ENCODE measurements around the gene FRY.

Gene FRY

GRCh38 chr13:32086791-32087441 is 55.3 kb downstream of the FRY start:
- DNase-seq = no peak

GRCh38 chr13:32087955-32088747 is 56.6 kb downstream of the FRY start:
- no peak for DNase-seq

DNA sequence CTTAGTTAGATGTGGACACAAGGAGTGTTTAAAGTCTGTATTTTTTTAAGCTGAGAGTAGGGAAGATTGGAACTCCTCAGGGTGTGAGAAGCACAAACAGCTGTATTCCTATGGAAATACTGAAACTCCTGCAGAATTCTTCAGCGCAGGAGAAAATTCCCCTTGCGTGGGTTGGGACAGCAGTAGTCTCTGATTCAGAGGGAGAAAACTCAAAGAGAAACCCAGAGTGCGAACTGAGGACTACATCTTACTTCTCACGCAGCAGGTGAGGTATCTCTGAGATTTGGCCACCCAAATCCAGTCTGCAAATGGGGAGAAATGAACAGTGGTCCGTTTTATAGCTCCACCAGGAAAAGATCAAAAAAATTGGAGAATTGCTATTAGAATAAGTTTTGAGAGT is 60.9 kb downstream of the FRY start:
- DNase-seq = no peak

- DNase-seq = no peak
Measured at GRCh38 chr13:32093006-32093405, 61.4 kb downstream of the FRY start.

DNA sequence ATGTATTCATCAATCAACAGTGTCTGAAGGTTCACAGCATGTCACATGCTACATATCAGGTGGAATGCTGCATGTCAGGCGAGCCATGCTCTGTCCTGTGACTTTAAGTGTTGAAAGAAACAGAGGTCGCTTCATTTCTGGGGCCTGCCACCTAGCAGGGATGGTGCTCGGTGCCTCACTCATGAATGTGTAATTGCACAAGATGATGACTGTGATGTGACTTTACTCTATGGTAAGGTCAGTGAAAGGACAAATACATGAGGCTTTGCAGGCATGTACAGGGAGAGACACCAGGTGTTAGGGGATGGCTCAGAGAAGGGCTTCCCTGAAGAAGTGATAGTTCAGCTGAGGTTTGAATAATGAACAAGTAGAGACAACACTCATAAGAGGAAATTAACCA is 66.7 kb downstream of the FRY start:
- peak in 3 of 4 experiments; percentile 13 to 50 (median 40) for DNase-seq

DNA sequence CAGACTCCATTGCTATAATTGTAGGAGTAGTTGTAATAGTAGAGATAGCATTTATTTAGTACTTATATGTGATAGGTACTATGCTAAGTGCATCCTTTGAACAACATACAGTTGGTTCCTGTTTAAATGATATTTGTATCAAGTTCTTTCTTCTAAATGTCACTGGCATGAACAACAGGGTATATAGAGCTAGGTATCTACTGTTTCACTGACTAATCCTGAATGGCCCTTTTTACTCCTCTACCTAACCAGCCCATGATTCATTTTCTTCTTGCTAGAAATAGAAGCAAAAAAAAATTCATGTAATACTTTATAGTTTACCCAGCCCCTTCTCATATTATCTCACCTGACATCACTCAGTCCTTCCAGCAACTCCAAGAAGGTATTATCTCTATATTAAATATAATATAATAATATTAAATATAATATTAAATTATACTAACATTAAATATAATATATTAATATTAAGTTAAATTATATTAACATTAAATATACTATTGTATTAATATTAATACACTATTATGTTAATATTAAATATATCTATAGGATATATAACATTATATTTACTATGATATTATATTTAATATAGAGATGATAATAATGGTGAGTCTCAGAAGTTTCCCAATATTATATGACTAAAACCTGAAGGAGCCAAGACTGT is 74.2 kb downstream of the FRY start:
- DNase-seq = no peak

GRCh38 chr13:32107474-32107873 is 75.9 kb downstream of the FRY start:
- peak in 3 of 4 experiments; percentile 39 to 49 (median 47) for DNase-seq

GRCh38 chr13:32107973-32108372 is 76.4 kb downstream of the FRY start:
- DNase-seq = no peak

- DNase-seq = peak in 2 of 4 experiments; percentile 31 to 37
Measured at GRCh38 chr13:32113532-32113931, 82.0 kb downstream of the FRY start.

GRCh38 chr13:32114284-32114950 is 82.8 kb downstream of the FRY start:
- DNase-seq = no peak

DNA sequence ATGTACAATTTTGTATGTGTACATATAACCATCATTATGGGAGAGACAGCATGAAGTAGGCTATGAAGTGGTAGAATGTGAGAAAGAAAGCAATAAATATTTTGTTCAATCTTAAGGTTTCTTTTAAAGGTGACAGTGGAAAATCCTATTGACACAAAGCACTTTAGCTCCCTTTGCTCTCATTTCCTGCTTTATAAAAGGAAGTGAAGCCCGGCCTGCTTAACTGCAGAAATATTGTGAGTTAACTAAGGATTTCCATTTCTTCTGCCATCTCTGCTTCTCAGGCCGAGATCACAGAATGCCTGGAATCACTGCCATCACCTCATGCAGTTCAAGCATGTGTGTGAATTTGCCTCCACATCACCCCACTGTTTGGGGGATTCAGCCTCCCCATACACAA is 83.5 kb downstream of the FRY start:
- peak; percentile 56 to 80 (median 66) for DNase-seq

- peak; percentile 49 to 89 (median 72) for DNase-seq
Measured at GRCh38 chr13:32116210-32116609, 84.6 kb downstream of the FRY start.

DNA sequence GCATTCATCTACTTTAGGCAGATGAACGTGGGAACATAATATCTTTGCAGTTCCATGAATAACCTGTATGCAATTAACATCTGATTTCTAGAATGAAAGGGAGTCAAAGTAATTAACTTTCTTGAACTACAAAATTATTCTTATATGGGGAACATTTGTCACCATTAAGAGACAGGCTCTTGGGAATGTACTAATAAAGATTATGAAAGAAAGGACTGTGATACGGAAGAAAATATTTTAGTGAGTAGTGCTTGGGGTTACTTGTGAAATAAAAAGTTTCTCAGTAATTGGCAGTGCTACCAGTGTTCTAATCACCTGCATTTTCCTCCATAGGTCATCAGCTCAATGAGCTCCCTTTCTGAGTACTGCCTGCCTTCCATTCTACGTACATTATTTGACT is 85.4 kb downstream of the FRY start:
- no peak for DNase-seq

- DNase-seq = peak; percentile 65 to 82 (median 74)
Measured at GRCh38 chr13:32117701-32118100, 86.1 kb downstream of the FRY start.

- DNase-seq = no peak
Measured at GRCh38 chr13:32121316-32121715, 89.7 kb downstream of the FRY start.

DNA sequence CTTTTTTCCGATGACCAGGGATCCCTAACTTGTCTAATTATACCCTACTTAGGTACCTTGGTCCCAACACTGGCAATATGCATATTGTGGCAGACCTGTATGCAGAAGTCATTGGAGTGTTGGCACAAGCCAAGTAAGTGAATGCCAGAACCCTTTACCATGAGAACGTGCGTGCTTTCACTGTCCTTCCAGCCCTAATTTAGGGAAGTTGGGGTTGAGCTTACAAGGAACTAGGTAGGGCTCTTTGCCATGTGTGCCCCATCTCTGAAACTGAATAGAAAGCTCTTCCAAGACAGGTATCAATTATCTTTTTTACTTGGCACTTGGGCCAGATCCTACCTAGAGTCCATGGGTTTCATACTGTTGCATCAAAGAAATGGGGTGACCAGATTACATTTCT is 93.2 kb downstream of the FRY start:
- DNase-seq = peak; percentile 50 to 73 (median 66)

- peak; percentile 26 to 71 (median 42) for DNase-seq
Measured at GRCh38 chr13:32125221-32125689, 93.7 kb downstream of the FRY start.

GRCh38 chr13:32125751-32126150 is 94.2 kb downstream of the FRY start:
- DNase-seq = peak; percentile 51 to 76 (median 61)

DNA sequence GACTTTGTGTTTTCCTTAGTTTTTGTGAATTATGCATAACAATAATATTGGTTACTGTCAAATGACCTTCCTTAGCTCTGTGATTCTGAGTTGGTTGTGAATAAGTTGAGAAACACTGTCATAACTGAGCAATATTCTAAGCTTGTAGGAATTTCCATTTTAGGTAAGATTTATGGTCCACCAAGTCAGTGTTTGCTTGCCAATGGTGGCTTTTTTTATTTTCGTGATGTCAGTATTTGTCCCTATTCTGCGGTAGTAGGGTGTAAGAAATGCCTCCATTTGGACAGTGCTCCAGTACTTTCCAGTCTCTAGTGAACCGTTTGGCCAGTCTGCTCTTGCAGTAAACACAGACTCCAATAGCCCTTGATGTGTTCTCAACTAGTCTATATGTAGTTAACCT is 94.7 kb downstream of the FRY start:
- no peak for DNase-seq

- no peak for DNase-seq
Measured at GRCh38 chr13:32126756-32127155, 95.2 kb downstream of the FRY start.

DNA sequence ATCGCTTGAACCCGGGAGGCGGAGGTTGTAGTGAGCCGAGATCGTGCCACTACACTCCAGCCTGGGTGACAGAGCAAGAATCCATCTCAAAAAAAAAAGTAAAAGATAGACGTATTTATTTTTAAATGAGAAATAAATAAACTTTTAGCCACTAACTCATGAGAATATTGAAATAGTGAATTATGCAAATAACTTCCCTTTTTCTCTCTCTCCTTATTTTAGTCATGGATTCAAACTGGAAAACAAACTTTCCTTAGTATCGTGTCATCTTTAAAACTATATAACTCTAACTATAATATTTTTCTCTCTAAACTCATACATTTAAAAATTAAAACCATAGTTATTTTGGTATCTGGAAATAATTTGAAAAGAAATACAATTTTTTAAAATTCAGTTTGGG is 96.1 kb downstream of the FRY start:
- DNase-seq = peak in 1 of 4 experiments; percentile 23

GRCh38 chr13:32134241-32135055 is 102.9 kb downstream of the FRY start:
- no peak for DNase-seq

All from suppressor macrophage (primary cell).